IPS-15b (cell line): Measurements from ENCODE around the gene BHLHE23.

Experiments
- H3K27me3 ChIP-seq: one replicate; pipeline ENCODE4 v1.6.1; 2013; ENCODE audit warnings: low read length; ENCODE audit not compliant: control insufficient read depth, insufficient read depth
- H3K36me3 ChIP-seq: one replicate; pipeline ENCODE4 v1.6.1; 2013; ENCODE audit warnings: low read length; ENCODE audit not compliant: control insufficient read depth, insufficient read depth
- H3K4me1 ChIP-seq: one replicate; pipeline ENCODE4 v1.6.1; 2013; ENCODE audit warnings: mild to moderate bottlenecking, low read length; ENCODE audit not compliant: control insufficient read depth, insufficient read depth
- H3K4me3 ChIP-seq: one replicate; pipeline ENCODE4 v1.5.1; 2013; ENCODE audit warnings: low read depth, low read length
- H3K9ac ChIP-seq: one replicate; pipeline ENCODE4 v1.6.1; 2013; ENCODE audit warnings: low read depth, mild to moderate bottlenecking, low read length
- H3K9me3 ChIP-seq: one replicate; pipeline ENCODE4 v1.6.1; 2013; ENCODE audit warnings: mild to moderate bottlenecking, low read length; ENCODE audit not compliant: control insufficient read depth, insufficient read depth

Gene BHLHE23

GRCh38 chr20:62991196-62991807, 15.5 kb downstream of the BHLHE23 start:
- no peaks in the 10 kb centered on the region for H3K27me3 ChIP-seq
- no peaks in the 10 kb centered on the region for H3K9me3 ChIP-seq
- no peaks in the 10 kb centered on the region for H3K36me3 ChIP-seq
- H3K4me1 ChIP-seq = peaks cover 6% of the 10 kb centered on the region
- no peak overlapping the region for H3K4me3 ChIP-seq
- H3K9ac ChIP-seq = no peak overlapping the region

GRCh38 chr20:62990306-62990825, 16.4 kb downstream of the BHLHE23 start:
- Histone ChIP-seq H3K36me3 (no peaks in the 10 kb centered on the region), H3K27me3 (no peaks in the 10 kb centered on the region), H3K9me3 (no peaks in the 10 kb centered on the region)

DNA sequence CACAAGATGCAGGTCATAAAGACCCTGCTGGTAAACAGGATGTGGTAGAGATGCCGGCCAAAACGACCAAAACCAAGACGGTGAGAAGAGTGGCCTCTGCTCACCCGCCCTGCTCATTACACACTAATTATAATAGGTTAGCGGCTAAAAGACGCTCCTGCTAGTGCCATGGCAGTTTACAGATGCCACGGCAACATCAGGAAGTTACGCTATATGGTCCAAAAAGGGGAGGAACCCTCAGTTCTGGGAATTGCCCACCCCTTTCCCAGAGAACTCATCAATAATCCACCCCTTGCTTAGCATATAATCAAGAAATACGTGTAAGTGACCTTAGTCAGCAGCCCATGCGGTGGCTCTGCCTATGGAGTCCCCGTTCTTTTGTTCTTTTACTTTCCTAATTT, 17.6 kb downstream of the BHLHE23 start:
- Histone ChIP-seq H3K4me3 (no peak overlapping the region), H3K27me3 (no peaks in the 10 kb centered on the region), H3K36me3 (no peaks in the 10 kb centered on the region), H3K4me1 (peaks cover 6% of the 10 kb centered on the region), H3K9me3 (no peaks in the 10 kb centered on the region), H3K9ac (no peak overlapping the region)

More at GRCh38 chr20:62990306-62990825, 16.4 kb downstream of the BHLHE23 start:
- Histone ChIP-seq H3K4me3 (no peak overlapping the region), H3K4me1 (peaks cover 6% of the 10 kb centered on the region), H3K9ac (no peak overlapping the region)

- no peaks in the 10 kb centered on the region for H3K36me3 ChIP-seq
- H3K9me3 ChIP-seq = no peaks in the 10 kb centered on the region
- peaks cover 6% of the 10 kb centered on the region for H3K4me1 ChIP-seq
- H3K9ac ChIP-seq = no peak overlapping the region
- no peak overlapping the region for H3K4me3 ChIP-seq
- H3K27me3 ChIP-seq = no peaks in the 10 kb centered on the region
These were observed 19.6 kb downstream of the BHLHE23 start for GRCh38 chr20:62987114-62987513.

GRCh38 chr20:62986257-62986800, 20.4 kb downstream of the BHLHE23 start:
- Histone ChIP-seq H3K36me3 (no peaks in the 10 kb centered on the region), H3K9me3 (no peaks in the 10 kb centered on the region), H3K4me3 (no peak overlapping the region), H3K27me3 (no peaks in the 10 kb centered on the region), H3K9ac (no peak overlapping the region), H3K4me1 (peaks cover 6% of the 10 kb centered on the region)

DNA sequence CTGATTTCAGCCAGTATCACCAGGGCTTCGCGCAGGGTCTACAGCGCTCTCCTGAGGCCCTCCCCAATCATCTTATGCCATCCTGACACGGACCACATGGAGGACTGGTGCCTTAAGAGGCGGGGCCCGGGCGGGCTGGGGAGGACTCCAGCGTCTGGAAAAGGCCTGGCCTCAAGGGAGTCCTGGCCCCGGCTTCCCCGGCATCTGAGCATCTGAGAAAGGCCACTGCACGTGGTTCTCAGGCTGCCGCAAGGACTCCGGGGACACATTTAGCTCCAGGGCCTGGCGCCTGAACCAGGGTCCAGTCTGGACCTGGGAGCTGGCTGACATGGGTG, 21.4 kb downstream of the BHLHE23 start:
- Histone ChIP-seq H3K27me3 (no peaks in the 10 kb centered on the region), H3K36me3 (no peaks in the 10 kb centered on the region), H3K9me3 (no peaks in the 10 kb centered on the region), H3K4me1 (peaks cover 6% of the 10 kb centered on the region), H3K9ac (no peak overlapping the region), H3K4me3 (no peak overlapping the region)

DNA sequence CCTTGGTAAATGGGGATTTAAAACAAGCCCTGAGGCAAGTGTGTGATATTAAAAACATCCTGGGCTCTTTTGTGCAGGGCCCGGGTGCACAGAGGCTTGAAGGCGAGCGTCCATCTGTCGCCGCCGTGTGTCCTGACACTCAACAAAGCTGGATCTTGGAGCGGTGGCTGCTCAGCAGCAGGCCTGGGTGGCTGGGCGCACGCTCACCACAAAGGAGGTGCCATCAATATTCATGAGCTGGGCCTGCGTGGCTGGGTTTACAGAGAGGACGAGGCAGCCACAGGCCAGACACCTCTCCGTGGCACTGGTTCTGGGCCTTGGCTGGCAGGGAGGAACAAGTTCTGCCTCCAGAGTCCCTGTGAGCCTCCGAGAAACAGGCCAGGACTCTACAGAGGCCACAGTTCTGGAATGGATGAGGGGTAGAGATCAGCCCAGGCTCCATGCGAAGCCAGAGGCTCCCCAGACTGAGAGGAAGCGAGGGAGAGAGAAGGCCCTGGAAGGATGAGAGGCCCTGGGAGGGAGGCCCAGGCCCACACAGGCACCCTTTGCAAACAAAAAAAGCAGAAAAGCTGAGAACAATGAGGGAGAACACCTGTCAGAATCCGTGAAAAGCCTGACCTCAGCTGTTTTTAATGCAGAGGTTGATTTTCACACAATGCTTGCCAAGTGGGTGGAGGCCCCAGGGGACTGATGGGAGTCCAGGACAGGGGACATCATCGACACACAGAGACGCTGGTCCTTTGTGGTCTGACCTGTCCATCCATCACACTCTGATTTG, 21.9 kb downstream of the BHLHE23 start:
- Histone ChIP-seq H3K9me3 (no peaks in the 10 kb centered on the region), H3K27me3 (no peaks in the 10 kb centered on the region), H3K4me3 (no peak overlapping the region), H3K9ac (no peak overlapping the region), H3K4me1 (peaks cover 6% of the 10 kb centered on the region), H3K36me3 (no peaks in the 10 kb centered on the region)

GRCh38 chr20:62983210-62983609, 23.6 kb downstream of the BHLHE23 start:
- Histone ChIP-seq H3K4me3 (no peak overlapping the region), H3K27me3 (no peaks in the 10 kb centered on the region), H3K36me3 (no peaks in the 10 kb centered on the region), H3K9ac (no peak overlapping the region), H3K9me3 (no peaks in the 10 kb centered on the region), H3K4me1 (peaks cover 6% of the 10 kb centered on the region)

GRCh38 chr20:62982124-62983075, 24.4 kb downstream of the BHLHE23 start:
- no peaks in the 10 kb centered on the region for H3K36me3 ChIP-seq
- H3K9me3 ChIP-seq = no peaks in the 10 kb centered on the region
- no peaks in the 10 kb centered on the region for H3K27me3 ChIP-seq
- no peak overlapping the region for H3K4me3 ChIP-seq
- peaks cover 6% of the 10 kb centered on the region for H3K4me1 ChIP-seq
- no peak overlapping the region for H3K9ac ChIP-seq

- no peaks in the 10 kb centered on the region for H3K27me3 ChIP-seq
- H3K9me3 ChIP-seq = no peaks in the 10 kb centered on the region
- H3K36me3 ChIP-seq = no peaks in the 10 kb centered on the region
- no peak overlapping the region for H3K9ac ChIP-seq
- no peak overlapping the region for H3K4me3 ChIP-seq
- no peaks in the 10 kb centered on the region for H3K4me1 ChIP-seq
These were observed 25.8 kb downstream of the BHLHE23 start for GRCh38 chr20:62980970-62981369.

- H3K9ac ChIP-seq = no peak overlapping the region
- peaks cover 2% of the 10 kb centered on the region for H3K27me3 ChIP-seq
These were observed 26.3 kb downstream of the BHLHE23 start for GRCh38 chr20:62980380-62980960.

More at GRCh38 chr20:62980380-62980960, 26.3 kb downstream of the BHLHE23 start:
- Histone ChIP-seq H3K36me3 (no peaks in the 10 kb centered on the region), H3K4me1 (no peaks in the 10 kb centered on the region), H3K4me3 (no peak overlapping the region), H3K9me3 (no peaks in the 10 kb centered on the region)
